ENCODE measurements around the gene NUDT6.
"Not testable (repeated sequence)": the region's sequence is repeated elsewhere in the genome, so short reads cannot be mapped to it uniquely, and the experiment has no call there.

Gene NUDT6, protein sequence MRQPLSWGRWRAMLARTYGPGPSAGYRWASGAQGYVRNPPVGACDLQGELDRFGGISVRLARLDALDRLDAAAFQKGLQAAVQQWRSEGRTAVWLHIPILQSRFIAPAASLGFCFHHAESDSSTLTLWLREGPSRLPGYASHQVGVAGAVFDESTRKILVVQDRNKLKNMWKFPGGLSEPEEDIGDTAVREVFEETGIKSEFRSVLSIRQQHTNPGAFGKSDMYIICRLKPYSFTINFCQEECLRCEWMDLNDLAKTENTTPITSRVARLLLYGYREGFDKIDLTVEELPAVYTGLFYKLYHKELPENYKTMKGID

DNA sequence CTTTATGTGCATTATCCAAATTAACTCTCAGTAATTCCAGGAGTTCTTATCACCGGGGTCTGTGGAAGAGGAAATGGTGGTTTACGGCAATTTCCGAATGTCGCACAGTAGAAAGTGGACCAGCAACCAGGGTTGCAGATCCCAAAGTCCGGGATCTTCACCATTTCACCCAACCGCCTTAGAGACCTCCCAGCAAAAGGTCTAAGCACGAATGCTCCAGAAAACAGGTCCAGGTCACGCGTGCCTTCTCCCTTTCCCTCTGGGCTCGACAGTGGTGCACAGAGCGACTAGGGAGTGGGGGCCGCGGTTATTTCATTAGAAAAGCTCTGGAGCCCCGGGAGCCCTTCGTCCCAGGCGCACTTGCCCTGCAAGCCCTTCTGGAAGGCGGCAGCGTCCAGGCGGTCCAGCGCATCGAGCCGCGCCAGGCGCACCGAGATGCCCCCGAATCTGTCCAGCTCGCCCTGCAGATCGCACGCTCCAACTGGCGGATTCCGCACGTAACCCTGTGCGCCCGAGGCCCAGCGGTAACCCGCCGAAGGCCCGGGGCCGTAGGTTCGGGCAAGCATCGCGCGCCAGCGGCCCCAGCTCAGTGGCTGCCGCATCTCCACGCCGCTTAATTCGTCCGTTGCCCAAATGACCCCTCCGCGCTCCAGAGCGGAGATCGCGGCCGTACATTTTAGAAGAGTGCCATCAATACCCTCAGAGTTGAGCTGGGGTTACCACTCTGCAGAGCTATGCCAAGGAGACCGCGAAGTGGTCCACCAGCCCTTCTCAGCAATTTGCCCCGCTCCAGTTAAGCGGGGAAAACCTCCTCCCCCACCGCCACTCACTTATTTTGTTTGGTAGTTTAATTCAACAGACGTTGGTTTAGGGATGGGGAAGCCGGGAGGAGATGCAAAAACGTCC lies at the start of gene NUDT6:
NUDT6 (minus strand) TSS at position 627 of the 906 bp plus-strand sequence; CDS start at position 602, 25 bp downstream.
- DNase-seq: no peak

DNA sequence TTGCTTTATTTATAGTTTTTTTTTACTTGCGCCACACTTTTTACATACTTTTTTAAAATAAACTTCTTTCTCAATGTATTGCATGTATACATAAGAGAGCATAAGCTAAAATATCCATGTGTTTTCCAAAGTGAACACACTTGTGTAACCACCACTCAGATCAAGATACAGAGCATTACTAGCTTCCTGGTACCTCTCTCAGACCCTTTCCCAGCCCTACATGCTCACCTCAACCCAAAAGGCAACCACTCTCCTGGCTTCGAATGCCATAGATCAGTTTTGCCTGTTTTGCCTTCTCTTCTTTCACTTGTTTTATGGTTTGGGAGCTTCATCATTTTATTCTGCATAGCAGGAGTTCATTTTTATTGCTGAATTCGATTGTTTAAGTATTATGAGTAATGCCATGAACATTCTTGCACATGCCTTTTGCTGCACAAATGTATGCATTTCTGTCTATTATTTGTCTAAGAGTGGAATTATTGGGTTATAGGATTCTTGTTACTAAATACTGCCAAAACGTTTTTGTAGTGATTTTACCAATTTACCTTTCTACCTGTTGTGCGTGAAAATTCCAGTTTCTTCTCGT lies 45.9 kb upstream of the NUDT6 start:
- no peak for DNase-seq

DNA sequence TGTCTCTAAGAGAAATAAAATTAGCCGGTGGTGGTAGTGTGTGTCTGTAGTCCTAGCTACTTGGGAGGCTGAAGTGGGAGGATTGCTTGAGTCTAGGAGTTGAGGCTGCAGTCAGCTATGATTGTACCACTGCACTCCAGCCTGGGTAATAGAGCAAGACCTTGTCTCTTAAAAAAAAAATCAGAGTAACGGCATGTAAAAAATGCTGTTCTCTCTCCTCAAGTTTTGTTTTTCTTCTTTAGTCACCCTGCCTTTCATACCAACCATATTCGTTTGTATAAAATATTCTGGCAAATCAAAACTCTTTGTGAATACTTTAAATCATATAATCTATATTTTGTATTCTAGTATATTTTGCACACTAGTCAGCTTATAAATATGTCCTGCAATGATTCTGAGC lies 44.8 kb upstream of the NUDT6 start:
- DNase-seq: no peak

DNA sequence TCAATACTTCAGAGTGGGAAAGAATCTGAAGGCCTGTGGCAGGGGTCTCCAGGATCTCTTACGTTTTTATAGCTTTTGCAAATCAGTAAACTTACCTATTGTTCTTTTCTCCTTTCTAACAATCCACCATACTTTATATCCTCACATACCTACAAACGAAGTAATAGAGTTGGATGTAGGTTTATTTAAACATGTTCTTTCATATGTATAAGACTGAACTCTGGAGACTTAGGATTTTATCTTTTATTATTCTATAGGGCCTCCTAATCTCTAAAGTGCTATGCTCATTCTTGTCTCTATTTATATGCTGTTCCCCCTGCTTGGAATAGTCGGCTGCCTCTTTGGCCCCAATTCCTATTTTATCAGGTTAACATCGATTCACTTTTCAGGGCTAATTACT lies 43.8 kb upstream of the NUDT6 start:
- no peak for DNase-seq

DNA sequence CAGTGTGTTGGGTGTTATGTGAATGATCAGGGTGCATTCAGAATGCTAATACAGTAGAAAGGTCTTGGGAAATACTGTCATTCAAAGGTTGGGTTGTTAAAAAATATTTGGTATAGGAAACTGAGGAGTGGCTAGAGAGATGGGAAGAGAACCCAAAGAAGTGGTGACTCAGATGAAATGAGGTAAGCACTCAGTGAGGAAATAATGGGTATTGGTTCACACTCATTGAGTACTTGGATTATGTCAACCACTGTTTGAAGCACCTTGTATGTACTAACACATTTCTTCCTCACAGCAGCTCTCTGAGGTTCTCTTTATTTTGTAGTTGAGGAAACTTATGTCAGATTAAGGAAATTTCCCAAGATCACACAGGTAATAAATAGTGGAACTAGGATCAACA lies 40.8 kb upstream of the NUDT6 start:
- no peak for DNase-seq

DNA sequence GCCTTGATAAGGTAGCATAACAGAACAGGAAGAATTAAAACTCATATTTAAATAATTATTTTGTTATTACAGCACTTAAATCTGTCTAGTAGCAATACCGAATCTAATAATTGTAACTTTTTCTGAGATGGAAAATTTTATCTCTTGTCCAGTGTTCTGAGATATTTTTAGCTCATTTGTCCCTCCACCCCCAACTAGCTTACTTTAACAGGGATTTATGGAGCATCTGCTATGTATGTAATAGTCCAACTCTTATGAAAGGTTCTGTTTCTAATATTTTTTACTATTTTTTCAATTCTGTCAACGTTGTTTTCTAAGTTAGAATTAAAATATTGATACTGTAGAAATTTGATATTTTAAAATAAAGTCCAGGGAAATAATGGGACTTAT lies 38.2 kb upstream of the NUDT6 start:
- DNase-seq: no peak

DNA sequence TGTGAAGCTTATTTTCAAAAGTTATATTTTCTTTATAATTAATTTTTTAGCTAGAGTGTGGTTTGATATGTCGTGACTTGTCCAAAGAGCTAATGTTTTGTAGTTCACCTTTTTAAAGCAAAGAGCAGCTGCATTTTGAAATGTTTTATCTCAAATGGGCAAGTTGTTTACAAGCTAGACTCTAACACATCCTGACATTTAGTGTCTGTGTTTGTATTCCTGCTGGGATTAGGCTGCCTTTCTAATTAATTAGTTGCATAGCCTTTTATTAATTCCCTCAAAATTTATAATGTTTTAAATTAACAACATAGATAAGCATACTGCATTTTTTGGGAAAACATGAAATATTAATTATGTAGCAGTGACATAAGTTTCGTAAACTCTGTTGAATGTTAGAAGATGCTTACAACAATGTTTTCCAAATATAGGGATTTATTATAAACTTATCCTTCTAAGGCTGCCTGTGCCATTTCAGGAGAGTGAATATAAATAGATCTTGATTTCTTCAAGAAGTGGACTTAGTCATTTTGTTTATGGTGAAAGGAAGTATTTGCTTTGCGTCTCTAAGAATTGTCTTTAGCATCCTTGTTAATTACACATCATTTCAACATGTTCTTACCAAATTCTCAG lies 37.7 kb upstream of the NUDT6 start:
- DNase-seq: no peak

DNA sequence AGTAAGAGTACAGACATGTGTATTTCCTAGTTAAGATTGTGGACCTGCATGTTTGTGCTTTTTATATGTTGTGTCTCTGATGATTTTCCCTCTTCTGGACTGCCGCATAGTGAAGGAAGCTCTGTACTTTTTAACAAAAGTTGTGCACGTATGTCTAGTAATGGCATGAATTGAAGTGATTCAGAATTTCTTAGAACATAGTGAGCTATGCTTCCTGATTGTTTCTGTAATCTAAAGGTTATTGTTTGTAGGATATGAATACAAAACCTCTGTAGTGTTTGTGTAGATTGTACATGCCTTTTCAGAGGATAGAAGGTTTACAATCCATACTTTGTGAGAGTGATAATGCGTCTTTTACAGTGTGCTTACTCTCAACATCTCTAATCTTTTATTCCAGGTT lies 37.0 kb upstream of the NUDT6 start:
- DNase-seq: no peak

DNA sequence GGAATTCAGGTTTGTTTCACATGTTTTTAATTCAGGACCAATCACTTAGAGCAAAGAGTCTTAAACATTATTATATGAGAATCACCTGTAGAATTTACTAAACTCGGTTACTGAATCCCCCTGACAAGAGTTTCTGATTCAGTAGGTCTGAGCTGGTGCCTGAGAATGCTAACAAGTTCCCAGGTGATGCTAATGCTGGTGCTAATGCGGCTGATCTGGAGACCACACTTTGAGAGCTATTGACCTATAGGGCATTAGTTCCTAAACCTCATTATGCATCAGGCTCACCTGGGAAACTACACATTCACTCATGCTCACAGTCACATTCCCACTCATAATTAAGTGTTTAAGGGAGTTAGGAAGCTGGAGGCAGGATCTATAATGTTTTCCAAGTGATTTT lies 36.1 kb upstream of the NUDT6 start:
- no peak for DNase-seq

DNA sequence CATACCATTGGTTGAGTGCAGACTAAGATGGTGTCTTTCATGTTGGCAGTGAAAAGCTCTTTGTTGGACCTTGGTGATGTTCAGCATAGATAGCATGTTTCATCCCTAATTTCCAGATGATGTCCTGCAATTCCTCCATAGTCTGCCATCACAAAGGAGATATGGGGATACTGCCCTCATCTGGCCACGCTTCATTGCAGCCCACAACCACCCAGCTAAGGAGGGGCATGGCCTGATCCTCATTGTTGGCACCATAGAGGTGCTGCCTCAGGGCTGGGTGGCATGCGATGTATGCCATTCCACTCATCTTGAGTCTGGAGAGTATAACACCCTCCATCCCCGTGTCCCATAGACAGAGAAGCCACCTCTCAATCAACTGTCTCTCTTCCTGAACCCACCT lies 31.5 kb upstream of the NUDT6 start:
- DNase-seq: no peak

DNA sequence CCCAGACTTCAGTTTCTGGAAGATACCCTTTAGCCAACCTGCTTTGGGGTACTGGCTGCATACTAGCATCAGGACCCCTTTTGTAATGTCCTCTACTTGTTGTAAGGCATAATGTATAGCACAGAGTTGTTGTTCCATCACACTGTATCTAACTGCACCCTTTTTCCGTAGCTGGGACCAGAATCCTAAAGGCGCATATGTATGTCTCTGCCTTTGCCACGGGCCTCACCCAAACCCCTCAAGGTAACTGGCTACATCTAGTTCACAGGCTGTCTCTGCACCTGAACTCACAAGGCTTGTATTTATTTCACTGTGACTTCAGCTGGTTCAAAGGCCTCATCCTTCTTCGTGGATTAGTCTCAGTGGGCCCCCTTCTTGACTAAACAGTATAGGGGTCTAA lies 29.6 kb upstream of the NUDT6 start:
- DNase-seq: no peak

DNA sequence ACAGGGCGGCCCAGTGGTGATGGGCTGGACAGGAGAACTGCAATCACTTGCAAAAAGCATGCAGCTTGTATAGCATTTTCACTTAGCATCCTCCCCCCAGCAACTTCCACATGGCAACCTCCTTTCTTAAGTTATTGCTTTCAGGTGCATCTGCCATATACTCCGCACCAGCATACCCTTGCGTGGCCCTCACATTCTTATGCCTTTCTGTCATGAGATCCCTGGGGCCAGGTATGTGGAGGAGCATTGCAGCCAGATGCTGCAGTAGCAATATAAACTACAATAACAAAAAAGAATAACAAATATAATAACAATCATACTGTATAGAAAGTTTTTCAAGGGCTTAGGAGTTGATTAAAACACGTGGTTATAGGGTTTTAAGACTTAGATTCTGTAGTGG lies 26.3 kb upstream of the NUDT6 start:
- no peak for DNase-seq

DNA sequence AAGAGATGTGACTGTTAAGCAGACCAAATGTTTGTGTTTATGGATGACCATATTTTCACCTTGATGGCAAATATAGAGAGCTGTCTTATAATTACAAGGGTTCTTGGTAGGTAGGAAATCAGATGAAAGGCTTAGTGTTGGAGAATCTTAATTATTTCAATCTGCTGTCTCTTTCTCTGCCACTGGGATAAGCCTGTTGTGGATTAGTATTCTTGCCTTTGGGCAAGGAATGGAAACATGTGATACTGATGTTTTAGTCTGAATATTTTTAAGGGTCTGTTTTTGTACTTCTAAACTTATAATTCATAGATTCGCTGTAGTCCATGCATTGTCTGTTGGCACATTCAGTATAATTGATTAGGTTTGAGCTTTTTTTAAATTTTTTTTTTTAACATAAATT lies 23.7 kb upstream of the NUDT6 start:
- DNase-seq: no peak

DNA sequence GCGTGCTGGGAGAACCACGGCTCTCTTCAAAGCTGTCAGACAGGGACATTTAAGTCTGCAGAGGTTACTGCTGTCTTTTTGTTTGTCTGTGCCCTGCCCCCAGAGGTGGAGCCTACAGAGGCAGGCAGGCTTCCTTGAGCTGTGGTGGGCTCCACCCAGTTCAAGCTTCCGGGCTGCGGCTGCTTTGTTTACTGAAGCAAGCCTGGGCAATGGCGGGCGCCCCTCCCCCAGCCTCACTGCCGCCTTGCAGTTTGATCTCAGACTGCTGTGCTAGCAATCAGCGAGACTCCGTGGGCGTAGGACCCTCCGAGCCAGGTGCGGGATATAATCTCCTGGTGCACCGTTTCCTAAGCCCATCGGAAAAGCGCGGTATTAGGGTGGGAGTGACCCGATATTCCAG lies 22.7 kb upstream of the NUDT6 start:
- DNase-seq: not testable (repeated sequence)

DNA sequence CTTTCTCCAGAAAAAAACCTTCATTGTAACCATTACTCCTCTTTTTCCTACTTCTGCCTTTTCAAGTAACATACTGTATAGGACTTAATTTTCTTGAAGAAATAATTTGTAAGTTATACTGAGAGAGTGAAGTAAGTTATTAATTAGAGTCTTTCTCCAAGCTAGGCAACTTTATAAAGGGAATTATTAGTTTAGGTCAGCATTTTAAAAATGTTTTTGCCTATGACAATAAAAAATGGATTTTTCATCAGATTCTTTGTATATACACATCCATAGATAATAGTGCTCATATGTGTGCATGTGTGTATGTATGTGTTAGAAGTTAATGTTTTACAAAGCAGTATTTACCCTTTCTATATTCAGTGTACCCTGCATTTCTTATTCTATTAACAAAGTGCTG lies 10.4 kb upstream of the NUDT6 start:
- DNase-seq: no peak

DNA sequence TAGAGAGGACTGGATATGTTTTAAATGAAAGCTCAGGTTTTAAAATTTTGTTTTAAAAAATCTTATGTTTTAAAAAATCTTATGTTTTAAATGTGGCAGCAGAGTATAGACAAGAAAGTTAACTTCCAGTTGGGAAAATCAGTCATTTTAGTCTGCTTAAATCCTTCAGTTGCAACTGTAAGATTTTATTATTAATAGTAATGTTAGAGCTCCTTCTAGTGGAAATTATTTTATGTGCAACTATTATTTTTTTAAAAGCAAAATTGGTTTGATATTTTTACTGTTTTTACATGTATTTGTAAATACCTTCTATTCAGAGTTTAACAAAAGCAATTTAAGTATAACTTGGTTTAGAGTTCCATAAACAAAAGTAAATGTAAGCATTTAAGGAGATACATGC lies 8.5 kb upstream of the NUDT6 start:
- no peak for DNase-seq

DNA sequence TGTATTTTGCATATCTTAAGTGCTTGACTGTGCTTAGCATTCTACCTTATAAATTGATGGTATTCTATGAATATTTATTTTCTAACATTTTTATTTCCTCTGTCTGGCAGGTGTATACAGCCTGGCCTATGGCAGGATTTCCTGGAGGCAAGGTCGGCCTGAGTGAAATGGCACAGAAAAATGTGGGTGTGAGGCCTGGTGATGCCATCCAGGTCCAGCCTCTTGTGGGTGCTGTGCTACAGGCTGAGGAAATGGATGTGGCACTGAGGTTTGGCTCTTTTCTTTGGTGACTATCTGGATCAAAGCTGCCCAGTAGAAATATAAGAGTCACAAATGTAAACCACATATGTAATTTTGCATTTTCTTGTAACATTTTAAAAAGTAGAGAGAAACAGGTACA lies 6.5 kb upstream of the NUDT6 start:
- DNase-seq: no peak

DNA sequence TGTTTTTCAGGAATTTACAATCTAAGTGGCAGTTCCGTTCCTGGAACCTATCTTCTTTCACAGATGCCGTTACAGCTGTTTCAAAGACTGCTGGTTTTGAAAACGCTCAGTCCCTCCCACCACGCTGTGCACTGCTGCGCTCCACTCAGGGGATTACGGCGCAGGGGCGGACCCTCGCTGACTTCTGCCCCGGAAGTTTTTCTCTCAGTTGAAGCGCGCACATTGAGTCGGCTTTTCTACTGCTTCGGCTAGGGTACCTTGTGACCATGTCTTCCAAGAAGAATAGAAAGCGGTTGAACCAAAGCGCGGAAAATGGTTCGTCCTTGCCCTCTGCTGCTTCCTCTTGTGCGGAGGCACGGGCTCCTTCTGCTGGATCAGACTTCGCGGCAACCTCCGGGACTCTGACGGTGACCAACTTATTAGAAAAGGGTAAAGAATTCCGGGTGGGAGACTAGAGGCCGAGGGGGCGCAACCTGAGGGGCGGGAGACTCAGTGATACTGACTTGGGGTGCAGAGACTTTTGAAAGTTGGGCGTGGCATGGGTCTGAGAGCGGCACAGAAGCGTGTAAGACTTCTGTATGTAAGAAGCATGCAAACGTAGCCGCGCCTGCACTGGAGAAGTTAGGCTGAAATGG lies 597 bp upstream of the NUDT6 start:
- peak; percentile 17 for DNase-seq

DNA sequence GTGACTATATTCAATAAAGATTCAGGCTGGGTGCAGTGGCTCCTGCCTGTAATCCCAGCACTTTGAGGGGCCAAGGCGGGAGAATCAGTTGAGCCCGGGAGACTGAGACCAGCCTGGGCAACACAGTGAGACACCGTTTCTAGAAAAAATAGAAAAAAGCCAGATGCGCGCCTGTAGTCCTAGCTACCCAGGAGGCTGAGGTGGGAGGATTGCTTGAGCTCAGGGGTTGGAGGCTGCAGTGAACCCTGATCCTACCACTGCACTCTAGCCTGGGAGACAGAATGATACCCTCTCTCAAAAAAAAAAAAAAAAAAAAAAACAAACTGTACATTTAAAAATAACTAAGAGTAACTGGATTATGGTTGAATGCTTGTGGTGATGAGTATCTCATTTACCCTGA lies 1.1 kb downstream of the NUDT6 start:
- no peak for DNase-seq

DNA sequence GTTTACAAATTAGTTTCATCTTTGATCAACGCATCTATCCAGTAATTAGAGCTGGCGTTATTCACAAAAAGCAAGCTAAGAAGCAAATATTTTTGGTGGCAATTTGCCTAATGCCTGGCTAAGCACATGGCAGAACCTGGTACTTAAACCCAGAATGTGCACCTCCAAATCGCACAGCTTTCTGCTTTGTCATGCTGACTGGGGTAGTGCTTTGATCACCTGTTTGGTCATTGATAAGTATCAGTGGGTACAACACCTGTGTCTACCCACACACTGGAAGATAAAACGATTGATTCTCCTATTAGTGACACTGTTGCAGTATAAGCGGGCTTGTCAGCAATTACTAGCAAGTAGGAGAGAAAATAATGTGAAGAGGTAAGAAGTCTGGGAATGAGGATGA lies 1.9 kb downstream of the NUDT6 start:
- DNase-seq: no peak

DNA sequence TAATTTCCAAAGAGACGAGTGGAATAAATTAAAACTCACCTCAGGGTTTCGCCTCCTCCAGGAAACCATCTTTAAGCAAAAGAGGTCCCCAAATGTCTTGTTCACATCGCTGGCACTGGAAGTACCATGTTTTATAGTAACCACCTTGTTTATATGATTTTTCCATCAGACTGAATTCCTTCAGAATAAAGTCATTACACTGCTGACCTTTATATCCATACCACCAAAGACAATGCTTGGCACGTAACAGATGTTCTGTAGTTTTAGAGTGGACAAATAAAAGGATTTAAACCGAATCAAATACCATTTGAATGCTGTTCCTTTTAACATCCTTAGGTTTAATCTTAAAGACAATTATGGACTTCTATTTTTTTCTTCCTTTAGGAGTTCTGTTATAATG lies 4.7 kb downstream of the NUDT6 start:
- DNase-seq: no peak

DNA sequence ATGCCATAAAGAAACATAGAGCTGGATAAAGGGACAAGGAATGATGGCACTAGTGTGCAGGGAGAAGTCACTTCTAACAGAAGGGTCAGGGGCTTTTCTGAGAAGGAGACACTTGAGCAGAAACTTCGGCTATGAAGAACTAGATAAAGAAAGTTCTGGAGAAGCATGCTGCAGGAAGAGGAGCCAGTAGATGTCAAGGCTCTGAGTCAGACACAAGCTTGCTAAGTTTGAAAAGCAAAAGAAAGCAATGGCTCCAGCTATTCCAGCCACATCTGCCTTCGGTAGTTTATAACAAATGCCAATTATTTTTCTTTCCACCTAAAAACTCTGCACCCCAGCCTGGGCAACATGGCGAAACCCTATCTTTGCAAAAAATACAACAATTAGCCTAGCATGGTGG lies 7.5 kb downstream of the NUDT6 start:
- DNase-seq: no peak

DNA sequence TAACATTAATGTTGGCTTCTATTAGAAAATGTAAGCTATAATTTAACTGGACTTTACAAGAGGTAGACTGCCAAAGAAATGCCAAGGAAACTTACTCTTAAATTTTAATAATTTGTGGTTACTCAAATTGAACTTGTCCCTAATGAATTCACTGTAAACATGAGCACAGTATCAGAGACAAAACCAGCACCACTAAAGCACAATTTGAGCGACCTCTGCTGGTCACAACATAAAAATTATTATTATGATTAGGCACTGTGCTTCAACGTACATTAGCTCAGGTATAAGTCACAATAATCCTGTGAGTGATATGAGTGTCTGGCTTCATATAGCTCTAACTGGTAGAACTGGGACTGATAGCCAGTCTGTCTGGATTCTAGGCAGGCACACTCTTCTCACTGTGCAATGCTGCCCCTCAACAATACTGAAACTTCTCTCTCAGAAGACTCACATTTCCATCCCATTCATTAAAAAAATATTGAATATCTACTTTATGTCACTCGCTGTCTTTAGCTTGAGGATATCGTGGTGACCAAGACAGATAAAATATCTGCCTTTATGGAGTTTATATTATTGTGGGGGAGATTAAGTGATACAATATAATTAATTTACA lies 8.0 kb downstream of the NUDT6 start:
- DNase-seq: peak; percentile 9
